HG02938 (cell line): ENCODE measurements around the gene TSPAN12.
A peak's percentile ranks its signal among the peaks of the same experiment; 100 is the strongest.

ENCODE experiments used
- ATAC-seq: cut with Tn5 transposase; IDR thresholded peaks from one replicate; pipeline ENCODE4 v1.9.1; 2021; ENCODE audit warnings: mild to moderate bottlenecking, moderate library complexity; ENCODE audit not compliant: unreplicated experiment

TSPAN12 gene

GRCh38 chr7:120770206-120770605 lies 87.7 kb downstream of the TSPAN12 start:
- no peak for ATAC-seq

- ATAC-seq = no peak
Observed at GRCh38 chr7:120760851-120761250, 97.1 kb downstream of the TSPAN12 start.

- ATAC-seq = peak; percentile 64
Observed at GRCh38 chr7:120760050-120760449, 97.9 kb downstream of the TSPAN12 start.

- no peak for ATAC-seq
Observed at GRCh38 chr7:120743128-120743527, 114.8 kb downstream of the TSPAN12 start.

DNA sequence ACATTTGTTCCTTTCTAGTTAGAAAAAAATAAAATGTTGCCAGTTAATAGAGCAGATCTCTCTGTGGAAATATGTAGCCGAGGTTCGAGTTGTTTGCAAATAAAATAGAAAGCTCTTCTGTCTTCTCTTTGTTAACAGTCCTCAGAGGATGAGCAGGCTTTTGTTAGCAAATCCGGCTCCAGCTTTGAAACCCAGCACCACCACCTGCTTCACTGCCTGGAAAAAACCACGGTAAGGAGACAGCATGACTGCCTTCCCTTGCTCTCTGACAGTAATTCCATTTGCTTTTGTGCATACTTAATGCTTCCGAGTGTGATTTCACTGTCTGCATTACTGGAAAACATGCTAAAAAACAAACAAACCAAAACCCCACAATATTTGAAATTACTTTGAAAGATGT lies 115.6 kb downstream of the TSPAN12 start:
- ATAC-seq = no peak

DNA sequence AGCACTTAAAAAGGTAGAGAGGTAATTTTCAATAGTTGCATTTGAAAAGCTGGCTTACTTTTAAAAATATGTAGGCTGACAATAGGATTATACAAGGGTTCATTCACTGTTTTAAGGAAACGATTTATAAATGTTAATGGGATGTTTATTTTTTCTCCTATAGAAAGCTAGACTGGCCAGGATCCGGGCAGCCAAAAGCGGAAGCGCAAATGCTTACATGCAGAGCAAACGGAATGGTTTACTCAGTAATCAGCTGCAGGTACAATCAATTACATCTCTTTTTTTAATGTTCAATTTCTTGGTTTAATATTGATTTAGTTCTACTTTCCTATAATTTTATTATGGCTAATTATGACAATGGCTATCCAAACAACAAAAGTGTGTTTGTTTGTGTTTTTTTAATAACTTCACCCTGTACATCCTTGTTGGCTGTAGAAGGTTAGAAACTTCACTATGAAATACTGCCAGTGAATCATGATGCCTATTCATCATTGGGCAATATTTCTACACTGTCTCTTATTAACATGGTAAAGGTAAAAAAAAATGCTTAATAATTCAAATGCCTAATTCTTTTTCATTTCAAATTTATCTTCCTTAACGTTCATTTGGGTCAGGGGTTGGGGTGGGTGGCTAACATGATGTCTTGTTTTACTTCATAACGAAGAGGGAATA lies 116.4 kb downstream of the TSPAN12 start:
- no peak for ATAC-seq

DNA sequence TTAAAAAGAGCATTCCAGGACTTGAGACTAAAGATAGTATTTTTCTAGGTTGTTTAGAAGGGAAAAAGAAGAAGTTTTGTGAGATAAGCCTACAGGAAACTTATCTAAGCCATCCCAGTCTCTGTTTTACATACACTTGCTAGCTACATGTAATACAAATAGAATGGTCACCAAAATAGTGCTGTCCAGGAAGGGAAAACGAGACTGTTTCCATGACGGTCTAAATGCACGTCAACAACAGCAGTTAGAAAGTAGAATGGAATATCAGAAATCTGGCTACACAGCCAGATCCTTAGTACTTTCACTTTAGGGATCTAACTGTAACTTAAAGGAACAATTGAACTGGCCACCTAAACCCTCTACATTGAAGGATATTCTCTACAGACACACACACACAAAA lies 117.6 kb downstream of the TSPAN12 start:
- ATAC-seq = no peak

DNA sequence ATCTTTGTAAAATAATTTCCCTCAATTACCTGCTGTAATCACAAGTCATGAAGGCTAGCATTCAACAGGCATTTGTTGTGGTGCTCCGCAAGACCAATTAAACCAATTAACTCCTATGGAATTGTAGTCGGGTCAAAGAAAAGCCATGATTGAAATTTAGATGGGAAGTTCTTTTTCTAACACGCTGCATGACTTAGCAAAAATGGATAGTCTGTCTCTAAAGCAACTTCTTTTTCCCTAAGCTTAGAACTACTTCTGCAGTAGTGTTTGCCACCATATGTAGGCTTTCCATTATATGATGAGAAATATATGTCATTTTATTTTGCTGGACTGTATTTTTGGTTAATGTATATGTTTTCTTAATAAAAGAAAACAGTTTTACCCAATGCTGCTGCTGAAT lies 119.1 kb downstream of the TSPAN12 start:
- ATAC-seq = no peak
